ENCODE data around the gene PPP1R7.

GRCh38 chr2:241185961-241186360 is 35.7 kb downstream of the PPP1R7 start:
- TF ChIP-seq POLR2A (IDR thresholded peaks at IDR 0.05; ENCODE audit: low read length) (no peak), GATA1 (IDR thresholded peaks at IDR 0.05; ENCODE audit: low read depth, low read length) (no peak)

Data from erythroblast (primary cell).